ENCODE results near the gene IL13RA1.

DNA sequence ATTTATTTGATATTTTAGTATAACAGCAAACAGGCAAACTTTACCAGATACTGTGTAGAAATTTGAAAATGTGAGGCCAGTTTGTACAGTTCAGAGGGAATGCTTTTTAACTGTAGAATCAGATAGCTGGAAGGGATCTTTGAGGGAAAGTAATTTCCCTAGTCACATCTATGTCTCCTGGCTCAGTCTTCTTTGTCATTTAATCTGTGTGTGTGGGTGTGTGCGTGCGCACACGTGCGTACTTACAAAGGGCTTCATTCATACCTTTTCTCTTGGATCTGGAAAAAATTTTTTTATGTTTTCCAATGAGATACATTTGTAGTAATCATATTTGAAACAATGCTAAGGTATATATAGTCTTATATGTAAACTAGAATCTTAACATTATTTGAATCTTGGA, 44.6 kb downstream of the IL13RA1 start:
- TF ChIP-seq, protein P1, sequence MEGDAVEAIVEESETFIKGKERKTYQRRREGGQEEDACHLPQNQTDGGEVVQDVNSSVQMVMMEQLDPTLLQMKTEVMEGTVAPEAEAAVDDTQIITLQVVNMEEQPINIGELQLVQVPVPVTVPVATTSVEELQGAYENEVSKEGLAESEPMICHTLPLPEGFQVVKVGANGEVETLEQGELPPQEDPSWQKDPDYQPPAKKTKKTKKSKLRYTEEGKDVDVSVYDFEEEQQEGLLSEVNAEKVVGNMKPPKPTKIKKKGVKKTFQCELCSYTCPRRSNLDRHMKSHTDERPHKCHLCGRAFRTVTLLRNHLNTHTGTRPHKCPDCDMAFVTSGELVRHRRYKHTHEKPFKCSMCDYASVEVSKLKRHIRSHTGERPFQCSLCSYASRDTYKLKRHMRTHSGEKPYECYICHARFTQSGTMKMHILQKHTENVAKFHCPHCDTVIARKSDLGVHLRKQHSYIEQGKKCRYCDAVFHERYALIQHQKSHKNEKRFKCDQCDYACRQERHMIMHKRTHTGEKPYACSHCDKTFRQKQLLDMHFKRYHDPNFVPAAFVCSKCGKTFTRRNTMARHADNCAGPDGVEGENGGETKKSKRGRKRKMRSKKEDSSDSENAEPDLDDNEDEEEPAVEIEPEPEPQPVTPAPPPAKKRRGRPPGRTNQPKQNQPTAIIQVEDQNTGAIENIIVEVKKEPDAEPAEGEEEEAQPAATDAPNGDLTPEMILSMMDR (IDR thresholded peaks at IDR 0.05) = no peak
- TF ChIP-seq POLR2AphosphoS5 (IDR thresholded peaks at IDR 0.05) = no peak
